DND-41 (cell line): Measurements from ENCODE around the gene TMEM236.

Experiments
- CTCF ChIP-seq: IDR thresholded peaks from 2 replicates; pipeline ENCODE4 v1.5.1; 2012; ENCODE audit warnings: borderline replicate concordance, low read length, moderate library complexity, mild to moderate bottlenecking; ENCODE audit not compliant: poor library complexity, severe bottlenecking; ENCODE audit errors: extremely low read depth
- EZH2 ChIP-seq: IDR thresholded peaks from 3 replicates; pipeline ENCODE4 v1.6.1; 2012; ENCODE audit warnings: borderline replicate concordance, low read depth, mild to moderate bottlenecking, moderate library complexity, low read length, inconsistent platforms; ENCODE audit not compliant: severe bottlenecking

- TF ChIP-seq EZH2 (no peak), CTCF (no peak)
Measured at GRCh38 chr10:17819836-17820235, 67.8 kb downstream of the TMEM236 start.
